ENCODE data around the gene DPP6. TPM values are rescaled to one million over a fixed set of nuclear protein-coding genes. Genes with fewer than 3 reads are reported as not detected.

DPP6 gene
- total RNA-seq, 1 experiment from 2014 or later = not detected

- intact Hi-C loops (cut with micrococcal nuclease) = no loop called here
- DNase-seq (no peak), ATAC-seq (no peak)
- Histone ChIP-seq H2AFZ (ENCODE audit: low read length) (no peak overlapping the region), H3K4me1 (ENCODE audit: insufficient read depth, low read length) (no peaks in the 10 kb centered on the region), H3K79me2 (ENCODE audit: low read length) (no peaks in the 10 kb centered on the region), H3K27me3 (ENCODE audit: low read length) (peaks cover 59% of the 10 kb centered on the region), H3K4me2 (ENCODE audit: low read length) (no peak overlapping the region), H4K20me1 (ENCODE audit: low read length) (no peaks in the 10 kb centered on the region), H3K9me2 (replicated peaks; ENCODE audit: low read length) (no peaks in the 10 kb centered on the region), H3K27ac (ENCODE audit: low read length) (no peak overlapping the region), H3K4me3 (ENCODE audit: low read length) (no peak overlapping the region), H3K9ac (ENCODE audit: low read length) (no peak overlapping the region), H3K36me3 (ENCODE audit: low read depth, low read length) (no peaks in the 10 kb centered on the region), H3K9me3 (ENCODE audit: low read length) (no peaks in the 10 kb centered on the region), H3F3A (ENCODE audit: low read length, unreplicated experiment) (no peaks in the 10 kb centered on the region)
- TF ChIP-seq EZH2 (IDR thresholded peaks at IDR 0.05; ENCODE audit: low read length, unreplicated experiment) = no peak
- no peak for TF ChIP-seq CTCF (conservative IDR thresholded peaks at IDR 0.05; ENCODE audit: low read depth, low read length)
- no peak for TF ChIP-seq EZH2phosphoT487 (IDR thresholded peaks at IDR 0.05; ENCODE audit: borderline replicate concordance, low read length)
- POLR2A ChIA-PET (ENCODE audit: unreplicated experiment) = no interaction called here
- CTCF ChIA-PET = no interaction called here
- BruUV-seq (replicated peaks) = no TSS peak
These were observed 814.9 kb downstream of the DPP6 start for GRCh38 chr7:154867068-154867467.

DNA sequence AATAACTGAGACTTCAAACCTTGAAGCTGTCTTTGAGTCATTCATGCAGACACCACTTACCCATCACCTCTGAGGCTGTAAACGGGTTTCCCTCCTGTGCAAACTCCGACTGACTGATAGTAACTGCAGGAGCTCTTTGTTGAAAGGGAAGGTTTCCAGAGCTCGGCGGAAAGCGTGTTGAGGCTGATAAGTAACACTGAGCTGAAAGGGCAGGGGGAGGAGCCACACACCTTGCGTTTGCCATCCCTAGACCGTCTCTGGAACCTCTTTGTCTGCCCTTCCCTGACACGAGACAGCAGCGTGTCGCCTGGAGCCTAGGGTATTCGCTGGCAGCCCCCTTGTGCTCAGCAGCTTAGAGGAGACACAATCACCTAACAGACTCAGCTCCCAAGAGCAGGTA, 816.7 kb downstream of the DPP6 start:
- H3K4me3 ChIP-seq (ENCODE audit: low read length) = no peak overlapping the region
- no peak overlapping the region for H3K9ac ChIP-seq (ENCODE audit: low read length)
- TF ChIP-seq CTCF (conservative IDR thresholded peaks at IDR 0.05; ENCODE audit: low read depth, low read length) = no peak
- TF ChIP-seq EZH2phosphoT487 (IDR thresholded peaks at IDR 0.05; ENCODE audit: borderline replicate concordance, low read length) = no peak
- TF ChIP-seq EZH2 (IDR thresholded peaks at IDR 0.05; ENCODE audit: low read length, unreplicated experiment) = no peak
- CTCF ChIA-PET = no interaction called here
- H3K4me1 ChIP-seq (ENCODE audit: insufficient read depth, low read length) = no peaks in the 10 kb centered on the region
- no peaks in the 10 kb centered on the region for H3F3A ChIP-seq (ENCODE audit: low read length, unreplicated experiment)
- H3K27me3 ChIP-seq (ENCODE audit: low read length) = peaks cover 70% of the 10 kb centered on the region
- H3K9me2 ChIP-seq (replicated peaks; ENCODE audit: low read length) = no peaks in the 10 kb centered on the region
- POLR2A ChIA-PET (ENCODE audit: unreplicated experiment) = no interaction called here
- H3K79me2 ChIP-seq (ENCODE audit: low read length) = no peaks in the 10 kb centered on the region
- no TSS peak for BruUV-seq (replicated peaks)
- no peak overlapping the region for H3K27ac ChIP-seq (ENCODE audit: low read length)
- no peaks in the 10 kb centered on the region for H4K20me1 ChIP-seq (ENCODE audit: low read length)
- H3K9me3 ChIP-seq (ENCODE audit: low read length) = no peaks in the 10 kb centered on the region
- no peaks in the 10 kb centered on the region for H3K36me3 ChIP-seq (ENCODE audit: low read depth, low read length)
- intact Hi-C loops (cut with micrococcal nuclease) = no loop called here
- DNase-seq = no peak
- H3K4me2 ChIP-seq (ENCODE audit: low read length) = no peak overlapping the region
- no peak for ATAC-seq
- no peak overlapping the region for H2AFZ ChIP-seq (ENCODE audit: low read length)

DNA sequence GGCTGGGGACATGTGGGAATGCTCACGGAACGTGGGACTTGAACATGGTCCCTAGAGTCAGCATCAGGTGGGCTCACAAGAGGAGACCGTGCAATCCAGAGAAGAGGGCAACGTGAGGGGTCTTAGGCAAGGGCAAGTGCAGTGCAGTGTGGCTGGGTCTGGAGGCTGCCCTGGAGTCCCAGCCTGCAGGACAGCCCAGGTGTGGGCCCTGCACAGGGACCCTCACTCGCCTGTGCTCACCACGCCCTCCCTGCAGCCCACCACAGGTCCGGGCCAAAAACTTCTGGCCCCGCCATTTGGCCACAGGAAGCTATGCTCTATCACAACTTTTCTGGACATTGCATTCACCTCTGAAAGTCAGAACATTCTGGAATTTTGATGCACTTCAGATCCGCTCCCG, 817.2 kb downstream of the DPP6 start:
- H3K9me2 ChIP-seq (replicated peaks; ENCODE audit: low read length) = no peaks in the 10 kb centered on the region
- no peak for TF ChIP-seq CTCF (conservative IDR thresholded peaks at IDR 0.05; ENCODE audit: low read depth, low read length)
- no peak for TF ChIP-seq EZH2phosphoT487 (IDR thresholded peaks at IDR 0.05; ENCODE audit: borderline replicate concordance, low read length)
- no peak for TF ChIP-seq EZH2 (IDR thresholded peaks at IDR 0.05; ENCODE audit: low read length, unreplicated experiment)
- no peak overlapping the region for H2AFZ ChIP-seq (ENCODE audit: low read length)
- ATAC-seq (no peak), DNase-seq (no peak)
- no peaks in the 10 kb centered on the region for H3F3A ChIP-seq (ENCODE audit: low read length, unreplicated experiment)
- no peak overlapping the region for H3K4me2 ChIP-seq (ENCODE audit: low read length)
- H3K27me3 ChIP-seq (ENCODE audit: low read length) = peaks cover 70% of the 10 kb centered on the region
- intact Hi-C loops (cut with micrococcal nuclease) = no loop called here
- ChIA-PET CTCF (no interaction called here), POLR2A (ENCODE audit: unreplicated experiment) (no interaction called here)
- H3K36me3 ChIP-seq (ENCODE audit: low read depth, low read length) = no peaks in the 10 kb centered on the region
- H3K4me3 ChIP-seq (ENCODE audit: low read length) = no peak overlapping the region
- no peak overlapping the region for H3K9ac ChIP-seq (ENCODE audit: low read length)
- no peaks in the 10 kb centered on the region for H4K20me1 ChIP-seq (ENCODE audit: low read length)
- no peak overlapping the region for H3K27ac ChIP-seq (ENCODE audit: low read length)
- no TSS peak for BruUV-seq (replicated peaks)
- H3K4me1 ChIP-seq (ENCODE audit: insufficient read depth, low read length) = no peaks in the 10 kb centered on the region
- no peaks in the 10 kb centered on the region for H3K79me2 ChIP-seq (ENCODE audit: low read length)
- H3K9me3 ChIP-seq (ENCODE audit: low read length) = no peaks in the 10 kb centered on the region
